Measurements from ENCODE around the gene PIANP. TPM values are rescaled to one million over a fixed set of nuclear protein-coding genes. Genes with fewer than 3 reads are reported as not detected.

PIANP gene
- total RNA-seq, 1 experiment from 2014 or later, result 0.48 TPM

DNA sequence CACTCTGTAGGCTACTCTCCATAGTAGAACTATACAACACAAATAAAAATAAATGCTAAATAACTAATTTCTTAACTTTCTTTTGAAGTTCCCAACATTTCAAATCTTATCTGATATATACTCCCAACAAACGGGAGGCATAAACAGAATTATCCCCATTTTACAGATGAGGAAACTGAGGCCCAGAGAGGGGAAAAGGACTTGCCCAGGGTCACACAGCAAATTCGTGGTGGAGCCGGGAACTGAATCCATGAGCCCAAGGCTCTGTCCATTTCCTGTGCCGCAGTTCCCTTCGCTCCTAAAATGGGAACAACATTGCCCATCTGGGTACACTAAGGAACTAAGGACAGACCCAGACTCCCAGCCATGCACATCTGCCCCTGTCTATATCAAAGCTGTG, 23.7 kb downstream of the PIANP start:
- H3K4me3 Mint-ChIP-seq (ENCODE audit: unreplicated experiment), result no peak overlapping the region
- no peak overlapping the region for H3K27ac Mint-ChIP-seq (ENCODE audit: unreplicated experiment)
- intact Hi-C loops (cut with micrococcal nuclease; ENCODE audit: unreplicated experiment), result no loop called here
- BruUV-seq (replicated peaks), result no TSS peak
- no peak for DNase-seq
- no peaks in the 10 kb centered on the region for H3K4me1 Mint-ChIP-seq (ENCODE audit: low read depth, unreplicated experiment)
- no peaks in the 10 kb centered on the region for H3K27me3 Mint-ChIP-seq (ENCODE audit: insufficient read depth, unreplicated experiment)
- CTCF ChIA-PET, result no interaction called here
- POLR2A ChIA-PET, result no interaction called here
- Histone ChIP-seq H3K27me3 (replicated peaks; ENCODE audit: control insufficient read depth, insufficient read depth, low read length) (no peaks in the 10 kb centered on the region; the same call in 1 of the 2 replicates), H3K36me3 (ENCODE audit: control insufficient read depth, insufficient read depth, low read length) (peaks cover 8% of the 10 kb centered on the region), H3K4me3 (ENCODE audit: low read depth, low read length) (no peak overlapping the region), H3K9me3 (no peaks in the 10 kb centered on the region), H3K4me1 (no peaks in the 10 kb centered on the region)
- TF ChIP-seq, protein P1, sequence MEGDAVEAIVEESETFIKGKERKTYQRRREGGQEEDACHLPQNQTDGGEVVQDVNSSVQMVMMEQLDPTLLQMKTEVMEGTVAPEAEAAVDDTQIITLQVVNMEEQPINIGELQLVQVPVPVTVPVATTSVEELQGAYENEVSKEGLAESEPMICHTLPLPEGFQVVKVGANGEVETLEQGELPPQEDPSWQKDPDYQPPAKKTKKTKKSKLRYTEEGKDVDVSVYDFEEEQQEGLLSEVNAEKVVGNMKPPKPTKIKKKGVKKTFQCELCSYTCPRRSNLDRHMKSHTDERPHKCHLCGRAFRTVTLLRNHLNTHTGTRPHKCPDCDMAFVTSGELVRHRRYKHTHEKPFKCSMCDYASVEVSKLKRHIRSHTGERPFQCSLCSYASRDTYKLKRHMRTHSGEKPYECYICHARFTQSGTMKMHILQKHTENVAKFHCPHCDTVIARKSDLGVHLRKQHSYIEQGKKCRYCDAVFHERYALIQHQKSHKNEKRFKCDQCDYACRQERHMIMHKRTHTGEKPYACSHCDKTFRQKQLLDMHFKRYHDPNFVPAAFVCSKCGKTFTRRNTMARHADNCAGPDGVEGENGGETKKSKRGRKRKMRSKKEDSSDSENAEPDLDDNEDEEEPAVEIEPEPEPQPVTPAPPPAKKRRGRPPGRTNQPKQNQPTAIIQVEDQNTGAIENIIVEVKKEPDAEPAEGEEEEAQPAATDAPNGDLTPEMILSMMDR (IDR thresholded peaks at IDR 0.05; ENCODE audit: insufficient read depth in 1 of 2, low read depth in 1 of 2, low read length in 1 of 2, severe bottlenecking in 1 of 2, unreplicated experiment in 1 of 2), result no peak
- peaks cover 97% of the 10 kb centered on the region for H3K36me3 Mint-ChIP-seq (ENCODE audit: insufficient read depth, unreplicated experiment)
- H3K9me3 Mint-ChIP-seq (ENCODE audit: unreplicated experiment), result no peaks in the 10 kb centered on the region

DNA sequence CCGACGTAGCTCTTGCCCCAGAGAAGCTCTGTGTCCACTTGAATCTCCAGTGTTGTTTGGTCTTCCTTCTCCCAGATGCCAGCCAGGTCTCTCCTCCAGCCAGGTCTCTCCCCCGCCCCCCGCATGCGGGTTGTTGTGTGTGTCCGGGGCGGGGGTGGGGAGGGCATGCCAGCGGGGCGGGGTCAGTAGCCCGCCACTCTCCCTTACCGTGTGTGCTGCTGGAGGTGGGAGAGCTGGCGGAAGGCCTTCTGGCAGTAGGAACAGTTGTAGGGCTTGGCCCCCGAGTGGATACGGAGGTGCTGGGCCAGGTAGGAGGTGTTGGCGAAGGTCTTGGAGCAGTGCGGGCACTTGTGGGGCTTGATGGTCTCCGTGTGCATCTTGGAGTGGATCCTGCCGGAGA, 28.5 kb downstream of the PIANP start:
- Histone ChIP-seq H3K4me3 (ENCODE audit: low read depth, low read length) (no peak overlapping the region), H3K9me3 (no peaks in the 10 kb centered on the region), H3K36me3 (ENCODE audit: control insufficient read depth, insufficient read depth, low read length) (peaks cover 10% of the 10 kb centered on the region), H3K4me1 (no peaks in the 10 kb centered on the region), H3K27me3 (replicated peaks; ENCODE audit: control insufficient read depth, insufficient read depth, low read length) (no peaks in the 10 kb centered on the region; the same call in 1 of the 2 replicates)
- Mint-ChIP-seq H3K9me3 (ENCODE audit: unreplicated experiment) (no peaks in the 10 kb centered on the region), H3K27me3 (ENCODE audit: insufficient read depth, unreplicated experiment) (no peaks in the 10 kb centered on the region), H3K4me3 (ENCODE audit: unreplicated experiment) (no peak overlapping the region), H3K36me3 (ENCODE audit: insufficient read depth, unreplicated experiment) (peaks cover 97% of the 10 kb centered on the region), H3K27ac (ENCODE audit: unreplicated experiment) (no peak overlapping the region), H3K4me1 (ENCODE audit: low read depth, unreplicated experiment) (no peaks in the 10 kb centered on the region)
- no TSS peak for BruUV-seq (replicated peaks)
- DNase-seq, result no peak
- TF ChIP-seq, protein P1 (IDR thresholded peaks at IDR 0.05; ENCODE audit: insufficient read depth in 1 of 2, low read depth in 1 of 2, low read length in 1 of 2, severe bottlenecking in 1 of 2, unreplicated experiment in 1 of 2), result no peak
- POLR2A ChIA-PET, result no interaction called here
- CTCF ChIA-PET, result no interaction called here
- intact Hi-C loops (cut with micrococcal nuclease; ENCODE audit: unreplicated experiment), result no loop called here

DNA sequence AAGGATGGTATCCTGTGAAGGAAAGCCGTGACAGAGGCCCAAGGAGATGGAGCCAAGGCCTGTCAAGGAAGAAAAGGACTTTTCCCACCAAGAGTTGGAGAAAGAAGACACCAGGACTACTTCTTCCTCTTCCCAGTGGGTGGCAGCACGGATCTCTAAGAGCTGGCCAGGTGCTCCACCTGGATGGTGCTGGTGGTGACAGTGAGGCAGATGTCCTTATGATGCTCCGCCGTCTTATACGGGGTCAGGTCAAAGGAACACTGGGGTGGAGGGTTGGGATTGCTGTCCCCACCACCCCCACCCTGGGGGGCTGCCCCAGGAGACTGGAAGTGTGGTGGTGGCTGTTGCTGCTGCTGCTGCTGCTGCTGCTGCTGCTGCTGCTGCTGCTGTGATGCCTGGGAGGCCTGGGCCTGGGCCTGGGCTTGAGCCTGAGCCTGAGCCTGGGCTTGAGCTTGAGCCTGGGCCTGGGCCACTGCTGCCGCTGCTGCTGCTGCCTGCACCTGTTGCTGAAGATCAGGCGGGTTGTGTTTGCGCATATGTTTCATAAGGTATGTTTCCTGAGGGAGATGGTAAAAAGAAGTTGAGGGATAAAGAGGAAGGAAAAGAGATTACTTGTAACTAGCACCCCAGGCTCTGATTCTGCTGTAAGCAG, 32.9 kb downstream of the PIANP start:
- Histone ChIP-seq H3K4me1 (peaks cover 5% of the 10 kb centered on the region; the same call in 1 of the 2 replicates), H3K9me3 (no peaks in the 10 kb centered on the region), H3K4me3 (ENCODE audit: low read depth, low read length) (no peak overlapping the region), H3K27me3 (replicated peaks; ENCODE audit: control insufficient read depth, insufficient read depth, low read length) (no peaks in the 10 kb centered on the region; the same call in 1 of the 2 replicates), H3K36me3 (ENCODE audit: control insufficient read depth, insufficient read depth, low read length) (peaks cover 6% of the 10 kb centered on the region)
- Mint-ChIP-seq H3K27me3 (ENCODE audit: insufficient read depth, unreplicated experiment) (no peaks in the 10 kb centered on the region), H3K4me1 (ENCODE audit: low read depth, unreplicated experiment) (peaks cover 6% of the 10 kb centered on the region), H3K27ac (ENCODE audit: unreplicated experiment) (no peak overlapping the region), H3K4me3 (ENCODE audit: unreplicated experiment) (no peak overlapping the region), H3K9me3 (ENCODE audit: unreplicated experiment) (no peaks in the 10 kb centered on the region), H3K36me3 (ENCODE audit: insufficient read depth, unreplicated experiment) (peaks cover 83% of the 10 kb centered on the region)
- peak; percentile 66 to 72 for DNase-seq
- POLR2A ChIA-PET, result interaction anchor here (1.0 to 3.0 kb wide), 2 partner anchors 22 to 56 kb away, joined by 4 to 16 read pairs; partner anchors contain the start of genes COPS7A and ZNF384
- TF ChIP-seq, protein P1 (IDR thresholded peaks at IDR 0.05; ENCODE audit: insufficient read depth in 1 of 2, low read depth in 1 of 2, low read length in 1 of 2, severe bottlenecking in 1 of 2, unreplicated experiment in 1 of 2), result peak; percentile 51 to 75
- CTCF ChIA-PET, result interaction anchor here (1.2 to 1.8 kb wide), 4 partner anchors 17 to 85 kb away, joined by 4 to 10 read pairs (median 7); partner anchors contain the start of genes MLF2 and ZNF384
- no TSS peak for BruUV-seq (replicated peaks)
- intact Hi-C loops (cut with micrococcal nuclease; ENCODE audit: unreplicated experiment), result loop anchor here (1.0 to 2.0 kb wide), 3 partner anchors 17 to 111 kb away; no protein-coding TSS in a partner anchor
